Measurements from ENCODE around the gene PTPRT.

Gene PTPRT

DNA sequence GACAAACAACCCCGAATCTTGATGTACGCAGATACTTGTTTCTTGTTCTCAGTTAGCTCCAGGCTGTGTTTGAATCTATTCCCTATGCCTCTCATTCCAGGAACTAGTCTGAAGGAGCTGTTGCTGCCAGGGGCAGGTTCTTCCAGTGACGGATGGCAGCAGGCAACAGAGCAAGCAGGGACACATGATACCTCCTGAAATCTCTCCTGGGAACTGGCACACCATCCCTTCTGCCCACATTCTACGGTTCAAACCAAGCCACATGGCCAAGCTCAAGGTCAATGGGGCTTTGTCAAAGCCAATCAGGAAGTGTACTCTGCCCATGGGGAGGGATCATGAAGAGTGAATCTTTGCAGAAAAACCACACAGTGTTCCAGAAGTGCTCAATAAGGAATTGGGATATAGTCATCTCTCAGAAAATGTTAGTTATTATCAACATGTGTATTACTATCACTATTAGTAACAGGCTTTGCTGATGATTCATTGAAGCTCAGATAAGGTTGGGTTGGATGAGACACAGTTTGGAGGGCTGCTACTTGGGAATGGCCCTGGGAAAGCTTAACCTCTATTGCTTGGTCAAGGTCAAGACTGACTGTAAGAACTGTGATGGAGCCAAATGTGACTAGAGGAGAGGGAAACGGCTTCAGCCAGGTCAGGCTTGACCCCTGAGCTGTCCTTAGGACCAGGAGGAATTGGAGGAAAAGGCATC is 454.9 kb downstream of the PTPRT start:
- in situ Hi-C loops (cut with HindIII; ENCODE audit: low pct_ligation_motif_present, low pct_unique_long_range_greater_than_20kb, low sequenced_read_pairs), result no loop called here
- DNase-seq, result no peak

GRCh38 chr20:42721923-42722322 is 467.8 kb downstream of the PTPRT start:
- DNase-seq, result no peak
- in situ Hi-C loops (cut with HindIII; ENCODE audit: low pct_ligation_motif_present, low pct_unique_long_range_greater_than_20kb, low sequenced_read_pairs), result no loop called here

DNA sequence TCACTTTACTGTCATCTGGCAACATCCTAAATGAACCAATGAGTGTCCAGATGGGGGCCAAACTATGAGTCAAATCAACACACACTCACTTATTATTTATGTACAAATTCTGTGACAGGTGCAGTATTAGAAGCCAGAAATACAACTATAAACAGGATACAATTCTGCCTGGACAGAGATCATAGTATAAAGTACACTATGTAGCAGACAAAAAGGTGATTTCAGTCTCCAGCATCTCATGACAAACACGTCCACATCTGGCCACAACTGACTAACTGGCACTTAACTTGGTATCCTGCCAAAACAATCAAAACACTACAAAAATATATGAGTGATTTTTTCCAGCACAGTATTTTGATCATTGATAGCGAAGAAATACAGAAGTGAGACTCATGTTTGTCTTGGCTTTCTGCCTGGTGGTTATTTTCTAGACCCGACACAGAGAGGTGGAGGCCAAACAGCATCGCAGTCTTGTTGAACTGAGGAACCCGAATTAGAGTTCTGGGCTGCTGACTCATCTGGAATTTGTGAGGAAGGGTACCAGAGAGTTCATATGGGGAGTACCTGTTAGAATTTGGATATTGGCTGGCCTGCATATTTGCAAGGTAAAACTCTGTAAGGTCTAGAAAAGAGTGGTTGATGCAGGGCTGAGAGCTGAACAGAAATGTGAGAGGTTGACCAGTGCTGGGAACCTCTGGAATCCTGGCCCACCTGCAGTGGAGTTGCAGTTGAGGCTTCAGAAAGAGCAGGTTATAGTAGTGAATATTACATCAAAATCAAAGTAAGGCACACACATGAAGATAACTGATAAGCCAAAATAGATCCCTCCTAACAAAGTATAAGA is 475.2 kb downstream of the PTPRT start:
- in situ Hi-C loops (cut with HindIII; ENCODE audit: low pct_ligation_motif_present, low pct_unique_long_range_greater_than_20kb, low sequenced_read_pairs), result no loop called here
- DNase-seq, result no peak

- in situ Hi-C loops (cut with HindIII; ENCODE audit: low pct_ligation_motif_present, low pct_unique_long_range_greater_than_20kb, low sequenced_read_pairs), result no loop called here
- peak; percentile 82 for DNase-seq
Measured at GRCh38 chr20:42708266-42708665, 481.4 kb downstream of the PTPRT start.

DNA sequence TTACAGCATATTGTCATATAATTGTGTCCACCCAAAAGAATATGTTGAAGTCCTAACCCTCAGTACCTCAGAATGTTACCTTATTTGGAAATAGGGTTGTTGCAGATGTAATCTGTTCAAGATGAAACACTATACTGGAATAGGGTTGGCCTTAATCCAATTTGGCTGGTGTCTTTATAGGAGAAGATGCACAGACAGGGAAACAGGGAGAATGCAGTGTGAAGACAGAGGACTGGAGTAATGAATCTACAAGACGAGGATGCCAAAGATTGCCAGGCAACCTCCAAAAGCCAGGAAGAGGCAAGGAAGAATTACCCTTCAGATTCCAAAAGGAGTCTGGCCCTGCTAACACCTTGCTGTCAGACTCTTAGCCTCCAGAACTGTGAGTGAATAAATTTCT is 482.9 kb downstream of the PTPRT start:
- in situ Hi-C loops (cut with HindIII; ENCODE audit: low pct_ligation_motif_present, low pct_unique_long_range_greater_than_20kb, low sequenced_read_pairs), result no loop called here

GRCh38 chr20:42705550-42705949 is 484.2 kb downstream of the PTPRT start:
- in situ Hi-C loops (cut with HindIII; ENCODE audit: low pct_ligation_motif_present, low pct_unique_long_range_greater_than_20kb, low sequenced_read_pairs), result no loop called here

More for the DNA sequence above, 482.9 kb downstream of the PTPRT start:
- no peak for DNase-seq

GRCh38 chr20:42703744-42704143 is 486.0 kb downstream of the PTPRT start:
- in situ Hi-C loops (cut with HindIII; ENCODE audit: low pct_ligation_motif_present, low pct_unique_long_range_greater_than_20kb, low sequenced_read_pairs), result no loop called here
- DNase-seq, result no peak

More at GRCh38 chr20:42705550-42705949, 484.2 kb downstream of the PTPRT start:
- no peak for DNase-seq

DNA sequence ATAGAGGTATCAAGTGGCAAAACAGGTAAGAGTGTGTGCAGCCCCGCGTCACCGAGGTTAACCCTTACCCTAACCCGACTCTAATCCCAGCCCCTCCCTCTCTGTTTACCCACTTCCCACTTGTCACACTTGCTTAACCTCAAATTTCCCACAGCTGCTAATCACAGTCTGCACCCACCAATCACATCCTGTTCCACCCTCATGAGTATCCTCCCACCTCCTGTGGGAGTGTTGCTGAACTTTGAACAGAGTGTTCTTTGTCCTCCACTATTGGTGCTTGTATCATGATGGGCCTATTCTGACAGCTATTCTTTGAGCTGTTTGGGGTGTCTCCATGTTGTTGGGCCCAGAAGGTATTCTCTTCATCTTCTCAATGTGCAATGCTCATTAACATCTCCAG is 487.8 kb downstream of the PTPRT start:
- DNase-seq, result no peak
- in situ Hi-C loops (cut with HindIII; ENCODE audit: low pct_ligation_motif_present, low pct_unique_long_range_greater_than_20kb, low sequenced_read_pairs), result no loop called here

GRCh38 chr20:42700372-42700771 is 489.3 kb downstream of the PTPRT start:
- in situ Hi-C loops (cut with HindIII; ENCODE audit: low pct_ligation_motif_present, low pct_unique_long_range_greater_than_20kb, low sequenced_read_pairs), result no loop called here
- no peak for DNase-seq

DNA sequence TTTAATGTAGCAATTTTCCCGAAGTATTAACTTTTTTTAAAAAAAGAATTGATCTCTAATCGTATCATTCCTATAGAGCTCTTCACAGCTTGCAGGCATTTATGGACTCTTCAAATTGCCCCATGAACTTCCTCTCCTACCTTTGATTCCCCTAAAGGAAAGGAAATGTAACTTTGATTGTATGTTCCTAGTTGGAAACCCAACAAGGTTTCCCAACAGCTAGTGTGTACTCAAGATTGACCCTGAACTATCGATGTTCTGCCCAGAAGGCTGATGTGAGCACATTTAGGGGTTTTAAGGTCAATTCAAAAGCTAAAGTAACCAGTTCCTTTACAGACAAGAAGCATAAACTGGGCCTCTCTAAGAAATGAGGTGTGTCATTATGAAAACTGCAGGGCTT is 491.7 kb downstream of the PTPRT start:
- DNase-seq, result no peak
- in situ Hi-C loops (cut with HindIII; ENCODE audit: low pct_ligation_motif_present, low pct_unique_long_range_greater_than_20kb, low sequenced_read_pairs), result no loop called here

DNA sequence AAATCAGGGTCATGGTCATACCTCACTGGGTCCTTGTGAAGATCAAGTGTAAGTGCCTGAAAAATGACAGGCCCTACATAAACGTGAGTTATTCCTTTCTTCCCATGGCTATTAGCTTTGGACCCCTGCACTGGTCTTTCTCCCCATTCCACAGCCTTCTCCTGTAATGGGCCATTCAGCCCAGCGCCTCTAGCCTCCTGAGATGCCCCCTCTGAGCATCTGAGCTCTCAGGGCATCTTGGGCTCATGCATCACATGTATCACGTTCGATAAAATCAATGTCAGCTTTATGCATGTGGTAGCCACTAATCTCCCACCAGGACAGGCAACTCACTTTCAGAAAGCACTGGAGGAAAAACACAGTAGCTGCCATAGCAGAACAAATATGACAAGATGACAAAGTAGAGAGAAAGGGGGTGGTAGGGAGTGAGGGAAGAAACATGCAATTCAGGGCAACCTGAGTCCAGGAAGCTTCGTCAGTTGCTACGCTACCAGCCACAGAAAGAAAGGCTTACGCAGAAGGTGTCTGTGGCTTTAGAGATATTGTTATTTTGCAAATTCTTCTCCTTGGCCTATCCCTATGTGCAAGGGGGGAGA is 498.8 kb downstream of the PTPRT start:
- in situ Hi-C loops (cut with HindIII; ENCODE audit: low pct_ligation_motif_present, low pct_unique_long_range_greater_than_20kb, low sequenced_read_pairs), result no loop called here
- no peak for DNase-seq

GRCh38 chr20:42688576-42688975 is 501.1 kb downstream of the PTPRT start:
- in situ Hi-C loops (cut with HindIII; ENCODE audit: low pct_ligation_motif_present, low pct_unique_long_range_greater_than_20kb, low sequenced_read_pairs), result no loop called here
- DNase-seq, result peak; percentile 22

DNA sequence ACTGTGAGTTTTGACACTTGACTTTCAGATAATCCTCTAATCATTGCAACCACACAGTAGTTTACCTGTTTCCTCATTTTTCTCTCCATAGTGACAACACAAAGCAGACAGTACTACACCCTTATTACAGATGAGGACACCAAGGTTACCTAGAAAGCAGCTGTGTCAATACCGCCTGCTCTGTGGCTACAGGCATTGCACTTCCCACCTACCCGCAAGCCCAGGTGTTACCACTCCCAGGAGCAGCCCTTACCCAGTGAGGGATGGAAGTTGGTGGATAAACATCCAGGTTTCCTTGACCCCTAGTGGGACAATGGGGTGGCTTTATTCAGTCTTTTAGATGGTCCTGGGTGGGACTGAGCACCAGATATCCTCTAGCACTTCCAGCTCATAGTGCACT is 503.6 kb downstream of the PTPRT start:
- in situ Hi-C loops (cut with HindIII; ENCODE audit: low pct_ligation_motif_present, low pct_unique_long_range_greater_than_20kb, low sequenced_read_pairs), result no loop called here
- DNase-seq, result no peak

GRCh38 chr20:42678895-42679294 is 510.8 kb downstream of the PTPRT start:
- peak; percentile 46 for DNase-seq
- in situ Hi-C loops (cut with HindIII; ENCODE audit: low pct_ligation_motif_present, low pct_unique_long_range_greater_than_20kb, low sequenced_read_pairs), result no loop called here

GRCh38 chr20:42656130-42656529 is 533.6 kb downstream of the PTPRT start:
- in situ Hi-C loops (cut with HindIII; ENCODE audit: low pct_ligation_motif_present, low pct_unique_long_range_greater_than_20kb, low sequenced_read_pairs), result no loop called here
- no peak for DNase-seq

GRCh38 chr20:42652266-42652665 is 537.4 kb downstream of the PTPRT start:
- no peak for DNase-seq
- in situ Hi-C loops (cut with HindIII; ENCODE audit: low pct_ligation_motif_present, low pct_unique_long_range_greater_than_20kb, low sequenced_read_pairs), result no loop called here

- in situ Hi-C loops (cut with HindIII; ENCODE audit: low pct_ligation_motif_present, low pct_unique_long_range_greater_than_20kb, low sequenced_read_pairs), result no loop called here
- no peak for DNase-seq
Measured at GRCh38 chr20:42650191-42650746, 539.4 kb downstream of the PTPRT start.

- in situ Hi-C loops (cut with HindIII; ENCODE audit: low pct_ligation_motif_present, low pct_unique_long_range_greater_than_20kb, low sequenced_read_pairs), result no loop called here
- no peak for DNase-seq
Measured at GRCh38 chr20:42649748-42650147, 540.0 kb downstream of the PTPRT start.

GRCh38 chr20:42646250-42646649 is 543.5 kb downstream of the PTPRT start:
- no peak for DNase-seq

More at GRCh38 chr20:42646250-42646649, 543.5 kb downstream of the PTPRT start:
- in situ Hi-C loops (cut with HindIII; ENCODE audit: low pct_ligation_motif_present, low pct_unique_long_range_greater_than_20kb, low sequenced_read_pairs), result no loop called here

Measured in ACHN (cell line).